OCI-LY1 (cell line): Measurements from ENCODE around the gene MIOX.

Source experiments
- H2AFZ ChIP-seq: fragments of 200-600 bp; sonication (generic), shearing (Covaris generic); 2 replicates; pipeline ENCODE4 v1.6.0; 2014; ENCODE audit warnings: antibody characterized with exemption, mild to moderate bottlenecking, low read length
- H3F3A ChIP-seq: fragments of 200-600 bp; sonication (generic), shearing (Covaris generic); 2 replicates; pipeline ENCODE4 v1.6.0; 2014; ENCODE audit warnings: mild to moderate bottlenecking, antibody characterized with exemption, low read length, moderate library complexity; ENCODE audit not compliant: insufficient read depth
- H3K27ac ChIP-seq: fragments of 200-600 bp; sonication (generic); 2 replicates; pipeline ENCODE4 v1.5.1; 2014; ENCODE audit warnings: low read length, mixed run types, mild to moderate bottlenecking, low read depth; ENCODE audit not compliant: poor library complexity, severe bottlenecking
- H3K27me3 ChIP-seq: fragments of 200-600 bp; sonication (generic); 2 replicates; pipeline ENCODE4 v1.6.0; 2014; ENCODE audit warnings: antibody characterized with exemption, mild to moderate bottlenecking, low read length, moderate library complexity; ENCODE audit not compliant: insufficient read depth
- H3K36me3 ChIP-seq: fragments of 200-600 bp; sonication (generic); 2 replicates; pipeline ENCODE4 v1.6.1; 2014; ENCODE audit warnings: mild to moderate bottlenecking, antibody characterized with exemption, low read length, moderate library complexity, mixed read lengths; ENCODE audit not compliant: insufficient read depth
- H3K4me1 ChIP-seq: fragments of 200-600 bp; sonication (generic); 2 replicates; pipeline ENCODE4 v1.5.1; 2014; ENCODE audit warnings: mild to moderate bottlenecking, low read length, moderate library complexity; ENCODE audit not compliant: insufficient read depth, severe bottlenecking
- H3K4me2 ChIP-seq: fragments of 200-600 bp; sonication (generic), shearing (Covaris generic); 2 replicates; pipeline ENCODE4 v1.6.1; 2014; ENCODE audit warnings: low read length
- H3K4me3 ChIP-seq: fragments of 200-600 bp; sonication (generic); 2 replicates; pipeline ENCODE4 v1.5.1; 2014; ENCODE audit warnings: low read length, low read depth, mild to moderate bottlenecking, mixed read lengths; ENCODE audit not compliant: poor library complexity, severe bottlenecking
- H3K79me2 ChIP-seq: fragments of 200-600 bp; shearing (Covaris generic); 2 replicates; pipeline ENCODE4 v1.6.1; 2016; ENCODE audit warnings: mixed run types, low read length, mixed read lengths; ENCODE audit not compliant: insufficient read depth
- H3K9ac ChIP-seq: fragments of 200-600 bp; sonication (generic), shearing (Covaris generic); 2 replicates; pipeline ENCODE4 v1.6.1; 2014; ENCODE audit warnings: mild to moderate bottlenecking, low read length, mixed read lengths
- H3K9me2 ChIP-seq: fragments of 200-600 bp; sonication (generic), shearing (Covaris generic); 2 replicates; pipeline ENCODE4 v1.6.1; 2014; ENCODE audit warnings: low read depth, mild to moderate bottlenecking, low read length, mixed read lengths
- H3K9me3 ChIP-seq: fragments of 200-600 bp; shearing (Covaris generic); 2 replicates; pipeline ENCODE4 v1.6.1; 2014; ENCODE audit warnings: low read length, mixed read lengths
- H4K20me1 ChIP-seq: fragments of 200-600 bp; sonication (generic), shearing (Covaris generic); 2 replicates; pipeline ENCODE4 v1.6.0; 2016; ENCODE audit warnings: mild to moderate bottlenecking, low read length; ENCODE audit not compliant: insufficient read depth
- CTCF ChIP-seq: fragments of 200-600 bp; sonication (generic), shearing (Covaris generic); IDR thresholded peaks from 2 replicates; pipeline ENCODE4 v1.5.1; 2017; ENCODE audit warnings: mild to moderate bottlenecking, antibody characterized with exemption, low read length, moderate library complexity, mixed read lengths
- EZH2 ChIP-seq: fragments of 200-600 bp; sonication (generic), shearing (Covaris generic); IDR thresholded peaks from 2 replicates; pipeline ENCODE4 v1.8.0; 2017; ENCODE audit warnings: borderline replicate concordance, mixed run types, mild to moderate bottlenecking, antibody characterized with exemption, low read length, moderate library complexity, mixed read lengths

Gene MIOX

GRCh38 chr22:50530877-50531545 lies 44.4 kb downstream of the MIOX start:
- Histone ChIP-seq H3K36me3 (no peaks in the 10 kb centered on the region), H3K4me2 (peak overlapping the region; percentile 85), H2AFZ (no peak overlapping the region), H3K27ac (peak overlapping the region; percentile 60), H3K9me3 (no peaks in the 10 kb centered on the region), H4K20me1 (no peaks in the 10 kb centered on the region), H3K9ac (peak overlapping the region; percentile 83), H3K9me2 (no peaks in the 10 kb centered on the region), H3K4me1 (peaks cover 63% of the 10 kb centered on the region), H3K27me3 (no peaks in the 10 kb centered on the region), H3K79me2 (no peaks in the 10 kb centered on the region), H3K4me3 (peak overlapping the region; percentile 80), H3F3A (peaks cover 5% of the 10 kb centered on the region)
- TF ChIP-seq EZH2 (no peak), CTCF (no peak)

GRCh38 chr22:50531546-50531961 lies 44.9 kb downstream of the MIOX start:
- TF ChIP-seq EZH2 = no peak
- no peak for TF ChIP-seq CTCF
- Histone ChIP-seq H3K9me2 (no peaks in the 10 kb centered on the region), H3F3A (peaks cover 8% of the 10 kb centered on the region), H3K79me2 (no peaks in the 10 kb centered on the region), H3K4me1 (peaks cover 61% of the 10 kb centered on the region), H3K9ac (peak overlapping the region; percentile 83), H2AFZ (no peak overlapping the region), H4K20me1 (no peaks in the 10 kb centered on the region), H3K4me2 (peak overlapping the region; percentile 85), H3K4me3 (peak overlapping the region; percentile 80), H3K9me3 (no peaks in the 10 kb centered on the region), H3K27me3 (no peaks in the 10 kb centered on the region), H3K36me3 (no peaks in the 10 kb centered on the region), H3K27ac (peak overlapping the region; percentile 60)

GRCh38 chr22:50531962-50532674 lies 45.5 kb downstream of the MIOX start:
- peak overlapping the region; percentile 85 for H3K4me2 ChIP-seq
- no peaks in the 10 kb centered on the region for H3K79me2 ChIP-seq
- H3K9me2 ChIP-seq = no peaks in the 10 kb centered on the region
- no peak overlapping the region for H2AFZ ChIP-seq
- H3F3A ChIP-seq = peaks cover 8% of the 10 kb centered on the region
- no peaks in the 10 kb centered on the region for H4K20me1 ChIP-seq
- H3K27me3 ChIP-seq = no peaks in the 10 kb centered on the region
- TF ChIP-seq CTCF (no peak), EZH2 (no peak)
- peak overlapping the region; percentile 34 for H3K27ac ChIP-seq
- peak overlapping the region; percentile 83; the same call in 1 of the 2 replicates for H3K9ac ChIP-seq
- H3K36me3 ChIP-seq = no peaks in the 10 kb centered on the region
- H3K9me3 ChIP-seq = no peaks in the 10 kb centered on the region
- H3K4me1 ChIP-seq = peaks cover 57% of the 10 kb centered on the region
- peak overlapping the region; percentile 80 for H3K4me3 ChIP-seq
